H54 (cell line): Measurements from ENCODE around the gene DDX47.
"Not testable (repeated sequence)": the region's sequence is repeated elsewhere in the genome, so short reads cannot be mapped to it uniquely, and the experiment has no call there.

Experiments
- DNase-seq: peaks from one replicate; pipeline ENCODE4 v3.0.0; 2011; ENCODE audit warnings: low spot score, mixed read lengths; ENCODE audit not compliant: insufficient read length
- FAIRE-seq: peaks from 3 replicates; lab custom pipeline; 2011; peaks lifted over from hg19 to GRCh38; lab: Jason Lieb, UNC
- POLR2A ChIP-seq: IDR thresholded peaks from 2 replicates; pipeline ENCODE4 v1.6.1; 2011; ENCODE audit warnings: low read depth, mild to moderate bottlenecking, low read length

DDX47 gene

GRCh38 chr12:12821975-12822374 lies 8.8 kb downstream of the DDX47 start:
- FAIRE-seq = no peak
- TF ChIP-seq POLR2A = no peak
- no peak for DNase-seq

- DNase-seq = no peak
- no peak for FAIRE-seq
- TF ChIP-seq POLR2A = no peak
Measured at GRCh38 chr12:12822886-12823285, 9.7 kb downstream of the DDX47 start.

- no peak for TF ChIP-seq POLR2A
- DNase-seq (no peak), FAIRE-seq (peak; percentile 91)
Measured at GRCh38 chr12:12823300-12823699, 10.2 kb downstream of the DDX47 start.

- FAIRE-seq (no peak), DNase-seq (no peak)
- TF ChIP-seq POLR2A = no peak
Measured at GRCh38 chr12:12823811-12824210, 10.7 kb downstream of the DDX47 start.

- peak; percentile 40 for DNase-seq
- no peak for TF ChIP-seq POLR2A
- peak; percentile 66 for FAIRE-seq
Measured at GRCh38 chr12:12835378-12836146, 22.4 kb downstream of the DDX47 start.

- FAIRE-seq (no peak), DNase-seq (no peak)
- no peak for TF ChIP-seq POLR2A
Measured at GRCh38 chr12:12836571-12836970, 23.4 kb downstream of the DDX47 start.

GRCh38 chr12:12837025-12837812 lies 24.1 kb downstream of the DDX47 start:
- FAIRE-seq (peak; percentile 36), DNase-seq (peak; percentile 52)
- TF ChIP-seq POLR2A = no peak

- FAIRE-seq (no peak), DNase-seq (no peak)
- TF ChIP-seq POLR2A = no peak
Measured at GRCh38 chr12:12837813-12838153, 24.6 kb downstream of the DDX47 start.

GRCh38 chr12:12839003-12839395 lies 25.9 kb downstream of the DDX47 start:
- DNase-seq (no peak), FAIRE-seq (no peak)
- TF ChIP-seq POLR2A = no peak

GRCh38 chr12:12839439-12839838 lies 26.3 kb downstream of the DDX47 start:
- not testable (repeated sequence) for FAIRE-seq, DNase-seq

- DNase-seq = peak; percentile 68
- no peak for TF ChIP-seq POLR2A
- peak; percentile 94 for FAIRE-seq
Measured at GRCh38 chr12:12839873-12840579, 26.9 kb downstream of the DDX47 start.

- FAIRE-seq (no peak), DNase-seq (no peak)
- no peak for TF ChIP-seq POLR2A
Measured at GRCh38 chr12:12840580-12840899, 27.4 kb downstream of the DDX47 start.

- not testable (repeated sequence) for FAIRE-seq, DNase-seq
Measured at GRCh38 chr12:12841428-12841827, 28.3 kb downstream of the DDX47 start.

- FAIRE-seq = no peak
- DNase-seq = no peak
- TF ChIP-seq POLR2A = no peak
Measured at GRCh38 chr12:12845794-12846243, 32.7 kb downstream of the DDX47 start.

- FAIRE-seq, DNase-seq: not testable (repeated sequence)
Measured at GRCh38 chr12:12846780-12847179, 33.6 kb downstream of the DDX47 start.
